Retinal pigment epithelial cell (primary cell): ENCODE results near the gene BCAR3.
"Not testable (repeated sequence)": the region's sequence is repeated elsewhere in the genome, so short reads cannot be mapped to it uniquely, and the experiment has no call there.

Experiments used
- DNase-seq: peaks from one replicate; pipeline ENCODE4 v3.0.0-alpha.2; 2010; ENCODE audit warnings: low read depth
- H3K4me3 ChIP-seq: 2 replicates; pipeline ENCODE4 v1.5.1; 2011; ENCODE audit warnings: mild to moderate bottlenecking, low read length, control low read depth, moderate library complexity
- CTCF ChIP-seq: conservative IDR thresholded peaks from 2 replicates; pipeline ENCODE4 v1.5.1; 2011; ENCODE audit warnings: low read depth, low read length, control low read depth, inconsistent platforms

BCAR3 gene

GRCh38 chr1:93593854-93594602, 87.6 kb downstream of the BCAR3 start:
- no peak for DNase-seq
- no peak overlapping the region for H3K4me3 ChIP-seq
- no peak for TF ChIP-seq CTCF

GRCh38 chr1:93592551-93592949, 89.1 kb downstream of the BCAR3 start:
- DNase-seq = no peak

GRCh38 chr1:93591676-93592550, 89.7 kb downstream of the BCAR3 start:
- no peak for TF ChIP-seq CTCF
- no peak overlapping the region for H3K4me3 ChIP-seq
- no peak for DNase-seq

More at GRCh38 chr1:93592551-93592949, 89.1 kb downstream of the BCAR3 start:
- TF ChIP-seq CTCF = no peak
- no peak overlapping the region for H3K4me3 ChIP-seq

GRCh38 chr1:93591291-93591675, 90.4 kb downstream of the BCAR3 start:
- not testable (repeated sequence) for H3K4me3 ChIP-seq, DNase-seq

GRCh38 chr1:93588955-93589354, 92.7 kb downstream of the BCAR3 start:
- H3K4me3 ChIP-seq = no peak overlapping the region
- TF ChIP-seq CTCF = no peak
- no peak for DNase-seq

GRCh38 chr1:93588206-93588605, 93.4 kb downstream of the BCAR3 start:
- no peak for DNase-seq

More at GRCh38 chr1:93588206-93588605, 93.4 kb downstream of the BCAR3 start:
- no peak for TF ChIP-seq CTCF
- H3K4me3 ChIP-seq = no peak overlapping the region
